IMR-90 (cell line): ENCODE results near the gene PALLD. TPM values are rescaled to one million over a fixed set of nuclear protein-coding genes. Genes with fewer than 3 reads are reported as not detected.

ENCODE experiments used
- ATAC-seq: fragments of 200-7000 bp; cut with Tn5 transposase; 2 replicates; pipeline ENCODE4 v1.9.1; 2020; ENCODE audit warnings: low read depth, mild to moderate bottlenecking, moderate library complexity
- BruUV-seq: library from RNA; stranded (reverse); fragments of 400-500 nt; replicated peaks from 2 replicates; lab custom pipeline; 2021; lab: Mats Ljungman, UMichigan
- CTCF ChIA-PET: fragments of 300-600 bp; formaldehyde crosslinking; extraction: SDS; loops from one replicate; lab custom pipeline; 2021; ENCODE audit warnings: antibody characterized with exemption; lab: Yijun Ruan, JAX
- POLR2A ChIA-PET: fragments of 300-600 bp; sonication (Branson Sonifier 250); formaldehyde crosslinking; loops from one replicate; lab custom pipeline; 2022; ENCODE audit warnings: antibody characterized with exemption; ENCODE audit not compliant: unreplicated experiment; lab: Charles Lee
- DNase-seq: peaks from one replicate; pipeline ENCODE4 v3.0.0; 2013
- H2AFZ ChIP-seq: replicated peaks from 2 replicates; pipeline ENCODE3; 2013; ENCODE audit warnings: low read length, mild to moderate bottlenecking; ENCODE audit not compliant: poor library complexity
- H2AK5ac ChIP-seq: 2 replicates; pipeline ENCODE4 v1.6.1; 2013; ENCODE audit warnings: low read depth, low read length, inconsistent platforms
- H2AK9ac ChIP-seq: replicated peaks from 2 replicates; pipeline ENCODE3; 2013; ENCODE audit warnings: mild to moderate bottlenecking, low read depth, low read length, moderate library complexity; ENCODE audit not compliant: poor library complexity
- H2BK120ac ChIP-seq: 2 replicates; pipeline ENCODE4 v1.6.1; 2013; ENCODE audit warnings: low read depth, low read length, inconsistent platforms
- H2BK15ac ChIP-seq: 3 replicates; pipeline ENCODE4 v1.6.1; 2013; ENCODE audit warnings: low read depth, low read length, inconsistent platforms
- H2BK20ac ChIP-seq: 2 replicates; pipeline ENCODE4 v1.6.1; 2013; ENCODE audit warnings: low read depth, mild to moderate bottlenecking, inconsistent platforms, low read length, moderate library complexity
- H2BK5ac ChIP-seq: 2 replicates; pipeline ENCODE4 v1.6.1; 2013; ENCODE audit warnings: mild to moderate bottlenecking, low read depth, low read length, inconsistent platforms; ENCODE audit not compliant: poor library complexity, severe bottlenecking
- H3K14ac ChIP-seq: replicated peaks from 2 replicates; pipeline ENCODE4 v1.6.1; 2013; ENCODE audit warnings: low read depth, low read length, inconsistent platforms
- H3K18ac ChIP-seq: 2 replicates; pipeline ENCODE4 v1.6.1; 2013; ENCODE audit warnings: low read depth, low read length, control low read depth
- H3K23ac ChIP-seq: 2 replicates; pipeline ENCODE4 v1.6.1; 2013; ENCODE audit warnings: low read depth, low read length, inconsistent platforms
- H3K27ac ChIP-seq: 2 replicates; pipeline ENCODE4 v1.5.1; 2013; ENCODE audit warnings: mild to moderate bottlenecking, control low read depth, low read length; ENCODE audit not compliant: insufficient read depth
- H3K27me3 ChIP-seq: 2 replicates; pipeline ENCODE4 v1.6.1; 2013; ENCODE audit warnings: low read length; ENCODE audit not compliant: control insufficient read depth, insufficient read depth
- H3K36me3 ChIP-seq: 2 replicates; pipeline ENCODE4 v1.6.1; 2013; ENCODE audit warnings: low read length, mixed read lengths; ENCODE audit not compliant: control insufficient read depth, insufficient read depth
- H3K4ac ChIP-seq: 2 replicates; pipeline ENCODE4 v1.6.1; 2013; ENCODE audit warnings: low read depth, low read length, inconsistent platforms
- H3K4me1 ChIP-seq: 2 replicates; pipeline ENCODE4 v1.6.1; 2013; ENCODE audit warnings: low read length, mixed read lengths; ENCODE audit not compliant: control insufficient read depth, insufficient read depth
- H3K4me2 ChIP-seq: 2 replicates; pipeline ENCODE4 v1.6.1; 2013; ENCODE audit warnings: low read depth, mild to moderate bottlenecking, control low read depth, low read length, moderate library complexity
- H3K4me3 ChIP-seq: 2 replicates; pipeline ENCODE4 v1.5.1; 2013; ENCODE audit warnings: low read depth, mild to moderate bottlenecking, control low read depth, low read length, moderate library complexity; ENCODE audit not compliant: insufficient read depth
- H3K56ac ChIP-seq: 2 replicates; pipeline ENCODE4 v1.6.1; 2013; ENCODE audit warnings: low read length, inconsistent platforms; ENCODE audit not compliant: insufficient read depth; ENCODE audit errors: extremely low read depth
- H3K79me1 ChIP-seq, 2 experiments: 2 replicates each; pipeline ENCODE4 v1.6.1; 2013; ENCODE audit warnings: low read length in 2 of 2, inconsistent platforms in 1 of 2, low read depth in 1 of 2
- H3K9ac ChIP-seq: 2 replicates; pipeline ENCODE4 v1.6.1; 2013; ENCODE audit warnings: low read depth, low read length, control low read depth
- H3K9me1 ChIP-seq: 2 replicates; pipeline ENCODE4 v1.6.1; 2013; ENCODE audit warnings: low read length, inconsistent platforms; ENCODE audit not compliant: insufficient read depth
- H3K9me3 ChIP-seq: 2 replicates; pipeline ENCODE4 v1.6.1; 2013; ENCODE audit warnings: low read length; ENCODE audit not compliant: control insufficient read depth, insufficient read depth
- H4K20me1 ChIP-seq: 2 replicates; pipeline ENCODE4 v1.6.1; 2013; ENCODE audit warnings: low read length, inconsistent platforms; ENCODE audit not compliant: insufficient read depth
- H4K5ac ChIP-seq: 2 replicates; pipeline ENCODE4 v1.6.1; 2013; ENCODE audit warnings: mild to moderate bottlenecking, low read depth, low read length, control low read depth
- H4K8ac ChIP-seq, 2 experiments: 2 replicates each; pipeline ENCODE4 v1.6.1; 2013; ENCODE audit warnings: low read depth in 2 of 2, low read length in 2 of 2, control low read depth in 1 of 2, inconsistent platforms in 1 of 2
- H4K91ac ChIP-seq: 2 replicates; pipeline ENCODE4 v1.6.1; 2013; ENCODE audit warnings: low read depth, low read length, inconsistent platforms; ENCODE audit not compliant: insufficient read depth
- BHLHE40 ChIP-seq: fragments of 150-350 bp; IDR thresholded peaks from 2 replicates; pipeline ENCODE4 v1.6.1; 2016; ENCODE audit warnings: mild to moderate bottlenecking, low read depth, low read length
- CEBPB ChIP-seq: IDR thresholded peaks from 2 replicates; pipeline ENCODE4 v1.6.1; 2012; ENCODE audit warnings: low read depth, low read length, improper control_type of control experiment
- CHD1 ChIP-seq: IDR thresholded peaks from 2 replicates; pipeline ENCODE4 v1.6.1; 2012; ENCODE audit warnings: low read depth, low read length, improper control_type of control experiment
- CTCF ChIP-seq: conservative IDR thresholded peaks from 2 replicates; pipeline ENCODE4 v1.5.1; 2012; ENCODE audit warnings: mild to moderate bottlenecking, low read depth, low read length, improper control_type of control experiment
- ELK1 ChIP-seq: fragments of 150-350 bp; IDR thresholded peaks from 2 replicates; pipeline ENCODE4 v1.6.1; 2016; ENCODE audit warnings: low read depth, mild to moderate bottlenecking, low read length, moderate library complexity, borderline replicate concordance
- FOS ChIP-seq: fragments of 150-350 bp; IDR thresholded peaks from 2 replicates; pipeline ENCODE4 v1.6.1; 2016; ENCODE audit warnings: low read depth, low read length
- MAFK ChIP-seq: IDR thresholded peaks from 2 replicates; pipeline ENCODE4 v1.6.1; 2012; ENCODE audit warnings: low read depth, low read length, improper control_type of control experiment
- MAZ ChIP-seq: IDR thresholded peaks from 2 replicates; pipeline ENCODE4 v1.6.1; 2012; ENCODE audit warnings: low read depth, mild to moderate bottlenecking, low read length, improper control_type of control experiment, moderate library complexity, borderline replicate concordance
- MXI1 ChIP-seq: IDR thresholded peaks from 2 replicates; pipeline ENCODE4 v1.6.1; 2012; ENCODE audit warnings: low read depth, mild to moderate bottlenecking, low read length, moderate library complexity, borderline replicate concordance
- NFE2L2 ChIP-seq: fragments of 150-350 bp; IDR thresholded peaks from 2 replicates; pipeline ENCODE4 v1.6.1; 2016; ENCODE audit warnings: low read depth, mild to moderate bottlenecking, low read length
- POLR2A ChIP-seq: IDR thresholded peaks from 2 replicates; pipeline ENCODE4 v1.6.1; 2012; ENCODE audit warnings: mild to moderate bottlenecking, low read depth, low read length
- RAD21 ChIP-seq: IDR thresholded peaks from 2 replicates; pipeline ENCODE4 v1.6.1; 2012; ENCODE audit warnings: low read length, improper control_type of control experiment
- RCOR1 ChIP-seq: IDR thresholded peaks from 2 replicates; pipeline ENCODE4 v1.6.1; 2012; ENCODE audit warnings: mild to moderate bottlenecking, low read length, improper control_type of control experiment; ENCODE audit not compliant: insufficient replicate concordance
- RFX5 ChIP-seq: IDR thresholded peaks from 2 replicates; pipeline ENCODE4 v1.8.0; 2012; ENCODE audit warnings: low read depth, mild to moderate bottlenecking, low read length, moderate library complexity
- SMC3 ChIP-seq: fragments of 150-350 bp; IDR thresholded peaks from 2 replicates; pipeline ENCODE4 v1.6.1; 2016; ENCODE audit warnings: low read depth, mild to moderate bottlenecking, antibody characterized with exemption, low read length, moderate library complexity
- USF2 ChIP-seq: fragments of 150-350 bp; IDR thresholded peaks from 2 replicates; pipeline ENCODE4 v1.6.1; 2017; ENCODE audit warnings: mild to moderate bottlenecking, antibody characterized with exemption, low read length, low read depth
- dilution Hi-C: fragments of 300-500 bp; cut with HindIII; formaldehyde crosslinking; loops from one replicate; pipeline ENCODE4 v1.14.3; 2018; ENCODE audit warnings: low sequenced_read_pairs; ENCODE audit not compliant: unreplicated experiment
- in situ Hi-C: fragments of 300-500 bp; cut with MboI; formaldehyde crosslinking; loops from 3 replicates; pipeline ENCODE4 v1.14.3; 2019; ENCODE audit warnings: low sequenced_read_pairs, inconsistent platforms, mixed read lengths
- intact Hi-C: fragments of 100-400 bp; cut with micrococcal nuclease; formaldehyde crosslinking; loops from 2 replicates; pipeline ENCODE4 v1.10.0; 2022
- polyA plus RNA-seq, 3 experiments: library from polyadenylated mRNA; depleted of rRNA; stranded (reverse); fragments of >200 nt; gene quantifications; 2 replicates each; pipeline ENCODE4 v1.2.3, GENCODE V29; 2012; ENCODE audit warnings: low replicate concordance in 1 of 3
- total RNA-seq: library from RNA; depleted of rRNA; stranded (reverse); fragments of >200 nt; gene quantifications from 2 replicates; pipeline ENCODE4 v1.2.3, GENCODE V29; 2012

The PALLD gene
- total and polyA plus RNA-seq, 2 of the 4 experiments (the other 2 are of a cell fraction), result 91.0 to 91.9 TPM

GRCh38 chr4:168886351-168886750 is 389.5 kb downstream of the PALLD start:
- intact Hi-C loops (no loop called here), dilution Hi-C loops (no loop called here), in situ Hi-C loops (no loop called here)
- Histone ChIP-seq H3K4me3 (no peak overlapping the region), H2AFZ (no peak overlapping the region), H2BK120ac (peak overlapping the region; percentile 48; the same call in 1 of the 2 replicates), H2BK20ac (peak overlapping the region; percentile 22; the same call in 1 of the 2 replicates), H3K18ac (no peak overlapping the region), H3K23ac (no peak overlapping the region), H3K4me2 (no peak overlapping the region), H2AK5ac (no peak overlapping the region), H3K9ac (no peak overlapping the region), H3K27ac (no peak overlapping the region), H3K14ac (no peak overlapping the region), H3K4ac (peak overlapping the region; percentile 22; the same call in 1 of the 2 replicates), H3K9me3 (peaks cover 4% of the 10 kb centered on the region), H2BK15ac (peak overlapping the region; percentile 68; the same call in 1 of the 3 replicates), H4K20me1 (peaks cover 4% of the 10 kb centered on the region), H3K4me1 (peaks cover 21% of the 10 kb centered on the region), H4K5ac (no peak overlapping the region), H3K79me1 (peaks cover 46 to 74% of the 10 kb centered on the region in 2 experiments), H2BK5ac (peak overlapping the region; percentile 61), H3K27me3 (no peaks in the 10 kb centered on the region), H3K56ac (peak overlapping the region; percentile 44; the same call in 1 of the 2 replicates), H3K36me3 (peaks cover 38% of the 10 kb centered on the region), H2AK9ac (no peak overlapping the region), H3K9me1 (peaks cover 30% of the 10 kb centered on the region), H4K8ac (peak overlapping the region in 1 of 2 experiments; percentile 81; a peak in 1 of 4 replicates), H4K91ac (peak overlapping the region; percentile 53; the same call in 1 of the 2 replicates)
- BruUV-seq, result no TSS peak
- POLR2A ChIA-PET, result no interaction called here
- CTCF ChIA-PET, result interaction anchor here (0.6 kb wide), 1 partner anchor 309 kb away, joined by 3 read pairs; no protein-coding TSS in a partner anchor
- TF ChIP-seq MXI1 (no peak), RAD21 (no peak), MAZ (no peak), BHLHE40 (no peak), CTCF (no peak), RFX5 (no peak), ELK1 (no peak), CHD1 (no peak), USF2 (no peak), MAFK (peak; percentile 32; the same call in 1 of the 2 replicates), FOS (no peak), CEBPB (0 out of 2 replicates have a peak, but pooled peaks have one; percentile 21), SMC3 (no peak), RCOR1 (no peak), NFE2L2 (peak; percentile 78), POLR2A (no peak)
- peak; percentile 67 for ATAC-seq
- peak; percentile 81 for DNase-seq
